Stimulated activated CD8-positive, alpha-beta memory T cell treated with anti-CD3 and anti-CD28 coated beads, Interleukin-4, amount 100 ng/mL, for 24 hours (primary cell): ENCODE measurements around the gene USP6NL.

Experiments
- DNase-seq: peaks from one replicate; pipeline ENCODE4 v3.0.0-alpha.2; 2020; ENCODE audit warnings: low read depth

The USP6NL gene

DNA sequence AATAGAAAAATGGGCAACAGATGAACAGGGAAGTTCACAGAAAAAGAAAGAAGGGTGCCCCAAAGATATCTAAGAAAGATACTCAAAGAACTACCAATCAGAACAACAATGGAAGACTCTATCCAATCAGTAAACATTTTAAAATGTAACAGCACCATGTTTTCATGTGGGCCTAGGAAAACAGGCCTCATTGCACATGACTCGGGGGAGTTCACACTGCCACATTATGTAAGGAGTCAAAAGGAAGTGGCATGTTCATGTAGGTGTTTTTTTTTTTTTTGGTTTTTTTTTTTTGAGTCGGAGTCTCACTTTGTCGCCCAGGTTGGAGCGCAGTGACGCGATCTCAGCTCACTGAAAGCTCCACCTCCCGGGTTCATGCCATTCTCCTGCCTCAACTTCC, 132.2 kb downstream of the USP6NL start:
- no peak for DNase-seq

DNA sequence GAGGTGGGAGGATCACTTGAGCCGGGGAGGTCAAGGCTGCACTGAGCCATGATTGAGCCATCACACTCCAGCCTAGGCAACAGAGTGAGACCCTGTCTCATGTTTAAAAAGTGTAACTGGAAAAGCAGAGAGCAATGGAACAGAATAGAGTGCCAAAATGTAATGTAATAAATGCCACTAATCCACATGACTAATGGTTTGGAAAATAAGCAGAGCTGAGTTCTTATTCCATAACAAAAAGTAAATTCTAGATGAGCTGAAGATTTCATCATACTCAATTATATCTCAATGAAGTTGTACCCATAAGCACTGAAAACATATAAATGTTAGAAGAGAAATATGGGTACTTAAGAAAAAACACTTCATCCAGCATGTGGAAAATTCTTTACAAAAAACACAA, 132.6 kb downstream of the USP6NL start:
- no peak for DNase-seq

DNA sequence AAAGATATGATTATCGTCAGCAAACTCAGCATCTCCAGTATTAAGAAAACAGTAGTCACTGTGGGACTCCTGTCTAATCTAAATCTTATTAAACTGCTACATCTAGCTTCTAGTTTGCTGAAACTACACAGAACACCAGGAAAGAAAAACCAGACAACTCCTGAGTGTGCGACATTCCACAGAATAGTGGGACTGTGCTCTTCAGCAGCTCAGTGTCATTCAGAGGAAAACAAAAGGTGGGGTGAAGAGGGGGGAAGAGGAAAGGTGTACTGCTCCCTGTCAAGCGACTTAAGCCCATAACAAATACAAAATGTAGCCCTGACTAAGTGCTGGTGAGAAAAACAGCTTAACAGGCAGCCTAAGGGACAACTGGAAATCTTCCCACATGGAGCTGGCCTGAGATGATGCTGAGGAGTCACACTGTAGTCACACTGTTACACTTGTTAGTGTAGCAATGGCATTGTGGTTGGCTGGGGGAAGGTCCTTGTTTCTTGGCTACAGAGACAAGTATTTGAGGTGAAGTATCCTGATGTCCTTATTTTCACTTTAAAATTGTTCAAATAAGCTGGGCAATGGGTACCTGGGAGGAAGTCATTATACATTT, 135.5 kb downstream of the USP6NL start:
- DNase-seq: no peak

DNA sequence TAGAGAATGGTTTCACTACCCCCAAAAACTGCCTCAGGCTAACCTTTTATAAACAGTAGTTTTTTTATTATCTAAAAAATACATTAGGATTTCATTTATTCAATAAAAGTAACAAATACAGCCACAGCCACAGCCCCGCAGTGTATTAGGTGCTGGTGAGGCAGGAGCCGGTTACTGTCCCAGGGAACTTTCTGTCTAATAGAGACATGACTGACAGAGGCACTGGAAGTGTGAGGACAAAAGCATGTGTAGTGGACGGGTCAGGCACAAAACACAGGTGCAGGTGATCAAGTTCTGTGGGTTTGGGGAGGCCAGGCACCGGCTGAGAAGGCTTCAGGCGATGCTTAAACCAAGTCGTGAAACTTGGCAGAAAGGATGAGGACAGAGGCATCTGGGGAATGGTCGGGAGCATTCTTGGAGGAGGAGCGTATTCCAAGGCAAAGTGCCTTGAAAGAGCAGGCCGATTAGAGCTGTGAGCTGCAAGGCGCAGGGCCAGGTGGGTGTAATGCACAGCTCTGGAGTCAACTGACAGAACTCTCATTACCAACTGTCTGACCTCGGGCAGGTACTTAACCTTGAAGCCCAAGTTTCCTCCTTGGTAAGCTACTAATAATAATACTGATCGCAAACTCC, 138.2 kb downstream of the USP6NL start:
- no peak for DNase-seq

DNA sequence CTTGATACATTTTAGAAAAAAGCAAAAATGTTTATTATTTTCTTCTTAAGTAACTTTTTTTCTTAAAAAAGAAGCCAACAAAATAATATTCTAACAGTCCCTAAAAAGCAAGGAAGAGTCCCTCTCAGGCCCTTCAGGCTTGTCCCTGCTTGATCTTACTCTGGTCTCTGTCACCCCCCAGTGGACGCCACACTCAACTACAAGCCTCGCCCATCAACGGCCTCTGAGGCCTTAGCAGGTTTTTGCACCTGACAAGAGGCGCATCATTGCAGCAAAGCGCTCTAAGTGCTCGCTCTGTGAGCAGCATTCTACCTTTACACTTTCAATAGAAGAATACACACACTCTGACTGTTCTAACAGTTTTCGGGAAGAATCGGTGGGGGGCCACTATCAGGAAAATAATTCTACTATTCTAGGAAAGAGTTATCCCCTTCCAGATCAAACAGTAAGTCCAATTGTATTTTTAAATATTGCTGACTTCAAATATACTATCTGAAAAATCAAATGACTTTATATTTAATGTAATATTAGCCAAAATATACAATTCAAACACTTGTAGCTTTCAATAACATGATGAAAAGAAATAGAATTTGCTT, 139.2 kb downstream of the USP6NL start:
- peak; percentile 60 for DNase-seq

DNA sequence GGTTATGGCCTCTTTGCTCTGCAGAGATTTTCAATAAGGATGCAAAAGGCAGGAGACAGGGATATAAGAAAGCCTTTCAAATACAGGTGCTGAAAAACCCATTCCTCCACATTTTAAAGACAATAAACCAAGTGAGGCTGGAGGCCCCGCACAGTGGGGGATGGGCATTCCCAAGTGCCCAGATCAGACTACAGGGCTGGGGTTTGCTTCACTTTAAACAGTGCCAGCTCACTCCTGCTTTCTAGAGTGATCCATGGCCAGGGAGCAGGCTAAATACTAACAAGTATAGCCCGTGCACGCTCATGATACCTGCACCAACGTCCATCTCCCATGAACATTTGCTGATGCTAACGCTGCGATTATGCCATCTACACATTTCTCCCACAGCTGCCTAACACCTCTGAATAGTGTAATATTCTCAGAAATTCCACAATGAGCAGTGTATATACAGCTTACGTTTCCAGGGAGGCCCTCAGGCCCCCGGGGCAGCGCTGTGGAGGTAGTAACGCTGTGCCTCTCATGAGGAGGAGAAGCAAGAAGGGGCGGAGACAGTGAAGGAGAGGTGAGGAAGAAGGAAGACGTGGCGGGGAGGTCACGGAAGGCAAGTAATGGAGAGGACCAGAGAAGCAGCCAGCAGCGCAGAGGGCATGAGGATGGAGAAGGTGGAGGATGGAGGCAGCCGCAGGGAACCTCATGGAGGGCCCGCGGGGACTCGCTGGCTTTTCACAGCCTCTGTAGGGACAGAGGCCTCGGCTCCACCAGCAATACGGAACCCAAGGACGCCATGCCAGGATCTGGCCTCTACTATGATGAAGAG, 141.7 kb downstream of the USP6NL start:
- no peak for DNase-seq

DNA sequence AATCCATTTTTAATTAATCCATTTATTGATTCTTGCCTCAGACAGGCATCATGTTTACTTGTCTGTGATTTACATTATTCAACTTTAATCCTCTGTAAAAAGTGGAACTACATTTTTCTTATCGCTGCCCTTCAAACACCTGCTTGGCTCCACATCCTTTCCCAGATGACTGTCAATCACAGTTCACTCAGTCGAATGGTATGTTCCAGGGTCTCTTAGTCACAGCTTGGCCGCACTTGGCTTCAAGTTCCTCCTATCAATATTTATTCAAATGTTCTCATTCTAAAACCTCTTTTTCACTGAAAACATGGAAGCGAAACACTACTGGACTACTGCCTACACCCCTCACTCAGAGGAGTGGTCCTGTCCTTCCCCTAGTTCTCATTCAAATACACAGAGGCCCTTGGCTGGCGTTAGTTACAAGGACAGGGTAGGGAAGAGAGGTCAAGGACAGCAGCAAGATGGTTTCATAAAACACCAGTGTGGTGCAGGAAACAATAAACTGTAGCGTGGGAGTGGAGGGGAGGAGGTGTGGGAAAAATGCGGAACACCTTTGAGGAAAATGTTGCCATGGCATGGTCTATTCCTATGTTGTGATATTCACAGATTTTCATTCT, 143.2 kb downstream of the USP6NL start:
- DNase-seq: no peak

DNA sequence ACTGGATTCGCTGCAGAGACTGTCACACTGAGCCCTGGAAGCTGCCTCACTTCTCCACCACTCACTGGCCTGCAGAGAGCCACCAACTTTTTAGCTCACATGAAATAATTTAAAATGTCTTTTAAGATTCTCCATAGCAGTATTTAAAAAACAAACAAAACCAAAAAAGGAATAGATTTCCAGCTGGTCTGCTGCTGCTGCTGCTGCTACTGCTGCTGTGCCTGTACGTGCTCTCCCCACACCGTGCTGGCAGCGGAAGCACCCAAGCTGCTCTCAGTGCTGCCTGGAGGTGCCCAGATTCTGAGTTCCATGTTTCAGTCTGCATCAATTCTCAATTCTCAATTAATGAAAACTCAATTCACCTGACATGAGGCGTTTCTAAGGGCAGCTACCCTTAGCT, 146.0 kb downstream of the USP6NL start:
- no peak for DNase-seq

DNA sequence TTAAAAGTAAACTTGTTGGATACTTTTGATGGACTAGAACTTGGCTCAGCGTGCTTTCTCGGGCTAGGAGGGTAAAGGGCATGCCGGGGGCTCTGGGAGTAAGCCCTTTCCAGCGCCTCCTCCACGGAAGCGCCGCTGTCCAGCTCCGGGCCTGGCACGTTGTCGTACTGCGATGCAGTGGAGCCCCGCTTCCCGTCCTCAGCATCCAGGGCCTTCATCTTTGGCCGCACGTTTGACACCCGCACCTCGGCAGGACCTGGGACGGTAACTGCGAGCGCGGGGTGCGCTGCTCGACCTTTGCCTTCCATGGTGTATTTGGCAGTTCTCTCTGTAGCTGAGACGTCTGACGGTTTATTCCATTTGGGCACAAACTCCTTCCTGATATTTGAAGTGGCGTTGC, 148.3 kb downstream of the USP6NL start:
- no peak for DNase-seq

DNA sequence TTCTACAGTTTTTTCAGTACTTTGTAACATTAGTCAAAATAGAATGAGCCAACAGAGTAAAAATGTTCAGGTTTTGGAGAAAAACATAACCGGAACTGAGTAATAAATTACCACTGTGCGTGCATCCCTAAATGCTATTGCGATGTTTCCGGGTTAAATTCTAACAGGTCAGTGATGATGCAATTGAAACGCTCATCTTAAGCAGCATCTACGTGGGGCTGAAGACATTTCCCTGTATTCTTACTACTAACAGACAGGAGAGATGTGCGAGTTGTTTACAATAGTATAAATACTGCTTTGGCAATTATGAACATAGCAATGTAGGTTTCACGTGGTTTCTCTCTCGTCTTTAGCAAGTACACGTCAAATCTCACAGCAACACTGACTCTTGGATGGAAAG, 149.4 kb downstream of the USP6NL start:
- DNase-seq: no peak

DNA sequence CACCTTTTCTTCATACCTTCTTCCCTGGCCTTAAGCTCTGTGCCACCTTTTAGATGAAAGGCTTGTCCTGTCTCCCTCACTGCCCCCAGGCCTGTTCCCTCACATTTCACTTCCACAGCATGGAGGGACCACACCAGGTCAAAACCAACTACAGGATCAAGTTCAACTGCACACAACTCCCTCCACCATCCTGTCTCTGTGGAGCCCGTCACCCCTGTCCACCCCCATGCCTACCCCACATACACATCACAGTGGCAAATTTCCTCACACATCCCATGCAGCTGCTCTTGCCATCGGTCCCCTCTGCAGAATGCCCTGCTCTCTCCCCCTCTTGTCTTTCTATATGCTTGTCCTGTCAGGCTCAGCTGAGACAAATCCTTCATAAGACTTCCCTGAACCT, 154.1 kb downstream of the USP6NL start:
- no peak for DNase-seq

DNA sequence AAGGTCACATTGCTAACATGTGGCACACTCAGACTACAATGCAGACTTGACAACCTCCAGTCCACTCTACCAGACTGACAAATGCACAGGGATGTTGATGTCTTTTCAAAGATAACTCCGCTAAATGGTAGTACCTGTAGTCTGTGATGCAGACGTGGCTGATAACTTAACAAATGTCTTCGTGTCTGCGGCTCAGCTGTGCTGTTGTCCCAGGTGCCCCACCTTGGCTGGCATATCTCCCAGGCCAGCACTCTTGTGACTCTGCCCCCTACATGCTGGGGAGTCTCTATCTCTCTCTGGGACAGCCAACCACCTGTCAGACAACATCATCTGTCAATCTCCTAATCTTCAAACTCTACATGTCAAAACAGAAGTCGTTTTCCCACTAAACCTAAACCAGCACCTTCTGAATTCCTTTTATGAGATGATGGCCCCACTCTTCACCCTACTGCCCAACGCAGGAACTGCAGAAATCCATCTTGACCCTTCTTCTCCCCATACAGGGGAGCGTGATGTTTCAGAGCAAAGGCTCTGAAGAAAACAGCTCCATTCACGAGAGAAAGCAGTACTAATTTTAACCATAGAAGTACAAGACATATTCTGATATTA, 156.4 kb downstream of the USP6NL start:
- DNase-seq: no peak

DNA sequence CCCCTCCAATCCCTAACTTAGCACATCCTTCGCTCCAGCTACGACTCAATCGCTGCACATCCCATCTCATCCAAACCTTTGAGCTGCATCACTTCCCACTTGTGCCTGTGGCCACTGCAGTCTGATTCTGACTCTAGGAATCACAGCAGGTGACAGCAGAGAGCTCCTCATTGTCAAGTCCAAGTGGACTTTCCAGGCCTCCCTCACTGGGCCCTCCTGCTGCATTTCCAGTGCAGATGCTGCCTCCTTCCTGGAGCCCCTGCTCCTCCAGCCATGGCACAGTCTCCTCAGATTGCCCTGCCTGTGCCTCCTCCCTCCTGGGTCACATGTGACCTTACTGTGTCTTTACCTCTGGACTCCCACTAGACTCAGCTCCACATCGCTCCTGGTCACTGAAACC, 157.3 kb downstream of the USP6NL start:
- DNase-seq: no peak

DNA sequence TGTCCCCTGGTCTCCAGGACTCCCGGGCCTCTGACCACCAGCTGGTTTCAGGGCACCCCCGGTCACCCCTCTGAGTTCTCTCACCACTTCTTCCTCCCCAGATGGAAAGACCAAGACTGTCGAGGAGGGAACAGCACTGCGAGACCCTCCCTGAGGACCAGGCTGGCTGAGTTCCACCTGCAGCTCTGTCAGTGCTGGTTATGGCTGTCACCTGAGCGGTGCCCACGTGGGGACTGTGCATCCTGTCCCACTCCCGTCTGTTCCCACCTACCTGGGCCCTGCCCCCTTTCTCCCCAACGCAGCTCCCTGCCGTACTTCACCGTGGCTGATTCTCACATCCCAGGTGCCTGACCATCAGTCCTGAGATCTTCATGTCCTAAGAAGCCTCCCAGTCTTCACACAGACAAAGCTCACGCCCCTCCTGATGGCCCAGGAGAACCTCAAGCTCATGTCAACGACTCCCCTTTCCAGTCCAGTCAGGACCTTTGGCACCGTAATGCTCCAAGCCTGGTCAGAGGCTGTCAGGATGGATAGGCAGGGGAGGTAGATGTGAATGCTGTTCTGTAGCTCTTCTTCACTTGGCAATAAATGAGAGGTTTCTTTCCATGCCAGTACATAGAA, 159.7 kb downstream of the USP6NL start:
- no peak for DNase-seq

DNA sequence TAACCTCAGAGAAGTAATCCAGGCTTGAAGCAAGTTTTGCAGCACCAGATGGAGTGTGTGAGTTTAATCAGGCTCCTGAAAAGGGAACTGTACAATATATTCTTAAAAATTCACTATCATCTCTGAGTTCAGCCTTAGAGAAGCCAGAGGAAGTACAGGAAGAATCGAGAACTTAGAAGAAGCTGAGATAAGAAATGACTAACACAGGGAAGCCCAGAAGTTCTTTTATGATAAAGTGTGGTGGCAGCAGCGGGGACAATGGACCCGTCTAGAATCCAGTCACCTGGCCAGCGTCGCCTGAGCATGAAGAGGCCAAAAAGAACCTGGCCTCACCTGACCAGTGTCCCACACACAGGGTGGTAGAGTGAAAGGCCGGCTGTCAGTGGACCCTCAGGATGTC, 161.0 kb downstream of the USP6NL start:
- DNase-seq: no peak

DNA sequence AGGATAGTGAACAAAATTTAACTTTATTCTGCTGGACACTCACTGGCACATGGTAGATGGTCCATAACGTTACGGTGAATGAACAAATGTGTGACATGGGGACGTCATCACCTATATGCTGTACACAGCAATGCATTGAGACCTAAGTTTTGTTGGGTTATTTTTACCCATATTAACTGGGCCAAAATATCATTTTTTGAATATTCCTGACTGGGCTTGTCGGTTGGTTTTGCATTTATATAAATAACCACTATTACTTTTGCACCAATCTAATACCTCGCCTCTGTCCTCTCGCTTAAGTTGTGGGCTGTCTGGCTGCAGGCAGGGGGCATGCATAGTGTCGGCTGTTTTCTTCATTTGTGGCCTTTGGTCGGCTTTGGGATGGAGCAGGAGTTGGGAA, 161.7 kb downstream of the USP6NL start:
- DNase-seq: no peak

DNA sequence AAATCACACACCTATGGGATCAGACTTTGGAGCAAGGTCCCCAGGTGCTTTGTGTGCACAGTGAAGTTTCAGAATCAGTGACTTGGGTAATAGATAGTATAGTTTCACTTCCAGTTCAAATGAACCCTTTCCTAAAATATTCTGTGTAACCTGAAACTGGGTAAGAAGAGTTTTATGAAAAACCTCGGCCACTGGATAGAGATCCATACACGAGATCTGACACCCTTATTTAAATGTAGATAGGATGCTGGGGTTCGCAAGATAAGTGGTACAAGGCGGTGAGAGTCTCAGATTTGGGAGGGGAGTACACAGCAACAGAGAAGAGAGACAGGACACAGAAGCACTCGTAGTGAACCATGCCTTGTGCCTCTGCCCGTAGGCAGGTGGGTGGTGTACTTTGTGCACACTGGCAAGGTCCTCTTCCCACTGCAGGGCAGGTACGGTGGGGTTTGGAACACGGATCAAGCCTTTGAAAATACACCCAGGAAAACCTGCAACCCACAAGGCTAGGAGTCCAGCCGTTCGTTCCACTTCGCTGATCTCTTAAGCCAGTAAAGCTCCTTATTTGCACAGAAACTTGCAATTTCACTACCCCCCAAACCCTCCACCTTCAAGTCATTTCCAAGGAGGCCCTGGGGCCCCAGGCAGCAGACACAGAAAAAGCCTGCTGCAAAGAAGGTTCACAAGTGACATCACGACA, 162.8 kb downstream of the USP6NL start:
- DNase-seq: no peak

DNA sequence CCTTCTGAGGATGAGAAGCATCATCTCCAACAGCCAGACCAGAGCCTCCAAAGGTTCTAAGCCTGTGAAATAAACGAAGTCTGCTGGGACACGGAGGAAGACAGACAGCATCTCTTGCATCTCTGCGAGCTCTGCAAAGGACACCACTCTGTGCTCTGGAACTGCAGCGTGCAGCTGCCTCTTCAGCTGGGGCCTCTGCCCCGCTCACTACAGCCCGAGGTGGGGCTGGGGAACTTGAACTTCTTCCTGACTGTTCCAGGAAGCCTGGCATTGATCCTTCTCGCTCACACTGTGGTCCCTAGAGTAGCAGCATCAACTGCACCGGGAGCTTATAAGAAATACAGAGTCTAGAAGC, 163.3 kb downstream of the USP6NL start:
- DNase-seq: no peak

DNA sequence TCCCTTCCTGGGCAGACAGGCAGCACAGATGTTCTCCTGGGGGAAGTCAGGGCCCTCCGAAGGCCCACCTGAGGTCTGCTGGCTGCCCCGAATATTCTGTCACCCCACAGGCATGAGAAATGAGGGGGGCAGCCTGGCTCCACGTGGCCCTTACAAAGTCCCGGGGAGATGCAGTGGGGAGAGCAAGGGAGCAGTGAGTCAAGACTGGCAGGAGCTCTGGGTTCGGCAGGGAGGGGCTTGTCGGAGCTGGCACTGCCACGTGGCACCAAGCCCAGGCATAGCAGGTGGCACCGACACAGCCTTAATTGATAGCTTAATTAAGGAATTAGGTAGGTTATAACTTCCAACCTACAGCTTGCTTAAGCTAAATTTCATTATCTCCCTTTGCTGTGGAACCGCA, 163.9 kb downstream of the USP6NL start:
- no peak for DNase-seq

DNA sequence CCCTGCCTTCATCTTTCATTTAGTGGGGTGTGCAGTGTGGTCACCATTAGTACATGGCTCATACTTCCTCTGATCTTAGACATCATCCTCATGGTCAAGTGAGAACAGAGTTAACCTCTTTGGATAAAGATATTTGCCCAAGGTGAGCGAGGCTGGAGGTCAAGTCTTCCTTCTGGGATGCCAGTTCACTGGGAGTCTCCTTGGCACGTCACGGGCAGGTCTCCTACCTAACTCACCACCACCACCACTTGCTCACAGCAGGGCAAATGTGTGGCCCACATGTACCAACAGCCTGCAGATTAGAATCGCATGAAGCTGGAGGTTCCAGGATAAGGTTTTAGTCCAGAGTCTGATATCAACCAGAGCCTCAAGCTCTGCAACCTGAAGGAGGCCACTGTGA, 164.6 kb downstream of the USP6NL start:
- DNase-seq: no peak

DNA sequence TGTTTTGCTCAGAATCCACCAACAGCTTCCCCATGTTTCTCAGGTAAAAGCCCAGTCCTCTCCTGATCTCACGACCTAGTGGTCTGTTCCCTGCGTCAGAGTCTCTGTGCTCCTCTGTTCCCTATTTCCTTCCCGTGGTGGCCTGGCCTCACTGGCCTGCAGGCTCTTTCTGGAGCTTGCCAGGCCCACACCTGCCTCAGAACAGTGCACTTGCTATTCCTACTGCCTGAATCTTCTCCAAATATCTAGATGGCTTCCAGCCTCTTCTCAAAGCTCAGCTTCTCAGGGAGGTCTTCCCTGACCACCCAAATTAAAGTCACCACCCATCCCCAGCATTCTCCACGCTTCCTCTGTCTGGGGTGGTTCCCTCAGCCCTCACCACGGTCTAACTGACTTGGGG, 165.3 kb downstream of the USP6NL start:
- no peak for DNase-seq
